ENCODE results near the gene PDE9A.

DNA sequence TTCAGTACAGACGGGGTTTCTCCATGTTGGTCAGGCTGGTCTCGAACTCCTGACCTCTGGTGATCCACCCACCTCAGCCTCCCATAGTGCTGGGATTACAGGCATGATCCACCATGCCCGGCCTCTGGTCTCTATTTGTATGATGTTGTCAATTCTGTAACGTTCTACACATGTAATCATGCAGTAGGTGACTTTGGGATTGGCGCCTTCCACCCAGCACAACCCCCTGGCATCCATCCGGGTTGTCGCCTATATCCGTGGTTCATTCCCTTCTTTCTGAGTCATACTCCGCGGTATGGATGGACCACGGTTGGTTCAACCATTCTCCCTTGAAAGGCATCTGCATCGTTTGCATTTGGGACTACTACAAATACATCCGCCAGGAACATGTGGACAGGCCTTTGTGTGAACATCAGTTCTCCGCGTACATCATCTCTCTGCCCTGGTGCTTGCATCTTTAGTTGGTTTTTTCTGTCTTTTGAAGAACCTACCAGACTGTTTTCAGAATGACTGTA lies 72.1 kb downstream of the PDE9A start:
- TF ChIP-seq CTCF (IDR thresholded peaks at IDR 0.05) = no peak
- TF ChIP-seq POLR2A (IDR thresholded peaks at IDR 0.05) = no peak
